Measurements from ENCODE around the gene POLDIP2.

DNA sequence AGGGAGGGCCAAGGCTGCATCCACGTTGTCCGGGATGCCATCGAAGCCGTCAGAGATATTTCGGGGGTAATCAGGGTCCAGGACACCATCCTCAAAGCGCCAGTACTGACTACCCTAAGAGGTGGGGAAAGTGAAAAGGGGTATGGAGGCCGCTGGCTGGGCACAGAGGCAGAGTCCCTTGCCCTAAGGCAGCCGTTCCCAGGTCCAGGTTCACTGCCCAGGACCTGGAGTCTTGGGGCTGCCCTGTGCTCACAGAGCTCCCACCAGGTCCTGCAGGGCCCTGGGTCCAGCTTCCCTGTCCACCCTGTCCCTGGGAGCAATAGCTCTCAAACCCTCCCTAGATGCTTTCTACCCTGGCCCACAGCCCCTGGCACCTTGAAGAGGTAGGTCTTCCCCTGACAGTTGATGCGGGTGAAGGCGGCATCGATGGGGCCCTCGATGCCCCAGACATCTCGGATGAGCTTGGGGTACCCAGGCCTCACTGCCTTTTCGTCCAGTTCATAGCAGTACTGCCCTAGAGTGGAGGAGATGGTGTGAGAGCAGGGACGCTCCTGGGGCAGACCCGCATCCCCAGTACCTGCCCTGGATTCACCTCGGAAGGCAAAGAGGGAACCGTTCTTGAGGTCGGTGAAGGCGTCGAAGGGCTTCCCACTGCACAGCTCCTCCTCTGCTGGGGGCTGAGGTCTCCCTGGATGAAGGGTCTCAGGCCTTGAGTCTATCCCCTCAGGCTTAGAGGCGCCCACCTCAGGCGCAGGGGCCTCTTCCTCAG, 11.8 kb upstream of the POLDIP2 start:
- TF ChIP-seq CTCF (conservative IDR thresholded peaks at IDR 0.05 in 1 of 2, IDR thresholded peaks at IDR 0.05 in 1 of 2; ENCODE audit: low read depth in 1 of 2, low read length in 2 of 2) (no peak), EZH2 (IDR thresholded peaks at IDR 0.05; ENCODE audit: low read length, missing control alignments) (no peak)

Measured in fibroblast of lung (primary cell).